HG02970 (cell line): ENCODE data around the gene GAD2.
"Not testable (repeated sequence)": the region's sequence is repeated elsewhere in the genome, so short reads cannot be mapped to it uniquely, and the experiment has no call there.

Source experiments
- ATAC-seq: cut with Tn5 transposase; IDR thresholded peaks from one replicate; pipeline ENCODE4 v1.9.1; 2021; ENCODE audit warnings: mild to moderate bottlenecking, moderate library complexity, moderate number of reproducible peaks; ENCODE audit not compliant: unreplicated experiment, low FRiP score

GAD2 gene

DNA sequence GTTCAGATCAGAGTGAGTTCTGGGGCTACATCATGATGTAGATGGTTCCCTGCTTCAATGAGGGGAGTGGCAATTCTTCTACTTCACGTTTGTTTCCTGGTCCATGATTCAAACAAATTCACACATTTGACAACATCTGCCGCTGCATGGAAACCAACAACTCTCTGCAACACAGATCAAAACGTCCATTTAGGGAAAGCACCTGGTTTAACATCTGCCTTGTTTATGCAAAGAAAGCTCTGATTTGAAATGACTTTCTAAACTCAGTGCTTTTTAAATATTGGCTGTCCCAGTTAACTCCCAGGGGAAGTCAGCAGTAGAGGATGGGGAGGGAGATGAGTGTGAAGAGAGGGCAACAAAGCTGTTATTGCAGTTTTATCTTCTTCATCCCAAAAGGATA is 93.8 kb downstream of the GAD2 start:
- no peak for ATAC-seq

GRCh38 chr10:26311383-26311940 is 94.9 kb downstream of the GAD2 start:
- ATAC-seq: no peak

DNA sequence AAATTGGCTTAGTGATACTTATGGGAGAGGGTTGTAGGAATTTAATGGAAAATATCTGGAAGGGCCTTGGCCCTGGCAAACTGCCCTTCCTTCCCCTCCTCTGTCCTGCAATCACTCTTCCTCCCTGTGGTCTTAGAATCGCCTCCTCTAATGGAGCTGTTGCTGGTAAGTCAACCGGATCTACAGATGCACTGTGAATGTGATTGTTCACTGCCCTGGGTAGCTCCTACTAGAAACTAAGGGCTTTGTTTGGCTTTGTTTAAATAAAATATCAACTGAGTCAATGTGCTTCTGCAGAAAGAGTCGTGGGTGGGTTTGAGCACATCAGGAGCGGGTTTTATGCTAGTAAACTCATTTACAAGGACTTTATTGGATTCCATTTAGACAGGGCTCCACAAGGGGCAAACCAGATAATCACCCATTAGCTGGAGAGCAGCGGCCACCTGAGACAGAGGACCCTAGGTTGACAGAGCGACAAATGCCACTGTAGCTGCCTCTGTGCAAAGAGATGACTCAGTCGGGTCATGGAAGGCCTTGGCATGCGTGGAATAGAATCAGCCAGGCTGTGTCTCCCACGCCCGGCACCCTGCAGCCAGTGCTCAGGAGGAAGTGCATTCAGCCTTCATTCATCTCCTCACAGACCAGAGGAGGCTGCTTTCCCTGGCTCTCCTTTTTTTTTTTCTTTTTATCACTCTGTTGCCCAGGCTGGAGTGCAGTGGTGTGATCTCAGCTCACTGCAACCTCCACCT is 97.9 kb downstream of the GAD2 start:
- no peak for ATAC-seq

GRCh38 chr10:26318672-26319071 is 102.1 kb downstream of the GAD2 start:
- ATAC-seq: no peak

DNA sequence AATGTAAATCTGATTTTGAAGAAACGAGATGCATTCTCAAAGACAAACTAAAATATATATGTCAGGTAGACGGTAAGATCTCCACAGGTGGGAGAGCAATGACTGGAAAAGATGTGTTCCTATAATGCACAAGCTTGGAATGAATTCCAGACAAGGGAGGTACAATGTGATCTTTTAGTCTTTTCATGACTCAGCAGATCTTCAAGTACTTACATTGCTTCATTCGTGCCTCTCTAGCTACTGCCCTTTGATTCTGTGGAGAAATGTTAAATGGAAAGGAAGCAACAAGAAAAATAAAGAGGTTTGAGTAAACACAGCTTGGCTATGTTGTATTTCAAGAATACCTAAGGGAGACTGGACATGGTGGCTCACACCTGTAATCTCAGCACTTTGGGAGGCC is 106.6 kb downstream of the GAD2 start:
- ATAC-seq: no peak

DNA sequence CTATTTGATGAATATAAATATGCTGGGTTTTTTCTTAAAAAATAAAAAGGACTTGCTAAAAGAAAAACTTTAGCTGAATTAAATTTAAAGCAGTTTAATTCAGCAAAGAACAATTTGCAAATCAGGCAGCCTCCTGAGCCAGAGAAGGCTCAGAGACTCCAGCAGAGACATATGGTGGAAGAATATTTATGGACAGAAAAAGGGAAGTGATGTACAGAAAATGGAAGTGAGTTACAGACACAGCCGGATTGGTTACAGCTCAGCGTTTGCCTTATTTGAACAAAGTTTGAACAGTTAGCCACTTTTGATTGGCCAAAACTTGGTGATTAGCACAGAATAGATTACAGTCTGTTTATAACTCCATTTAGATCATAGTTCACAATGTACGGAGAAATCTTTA is 110.3 kb downstream of the GAD2 start:
- no peak for ATAC-seq

DNA sequence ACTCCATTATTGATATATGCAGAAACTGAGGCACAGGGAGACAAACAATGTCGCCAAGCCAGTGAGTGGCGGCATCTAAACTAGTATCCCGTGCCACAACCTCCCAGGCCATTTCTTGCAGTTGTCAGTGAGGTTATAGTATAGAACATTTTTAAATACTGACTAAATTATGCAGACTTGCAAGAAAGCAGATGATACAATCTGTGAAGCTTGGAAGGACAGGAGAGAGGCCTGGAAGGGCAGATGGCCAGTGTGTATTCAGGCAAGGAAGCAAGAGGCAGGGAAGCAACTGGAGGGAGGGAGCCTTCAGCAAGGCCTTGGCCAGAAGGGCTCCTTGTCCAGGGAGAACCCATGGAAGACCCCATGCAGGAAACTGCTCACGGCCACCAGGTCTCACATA is 111.2 kb downstream of the GAD2 start:
- no peak for ATAC-seq

GRCh38 chr10:26331371-26331770 is 114.8 kb downstream of the GAD2 start:
- ATAC-seq: no peak

GRCh38 chr10:26334232-26334931 is 117.8 kb downstream of the GAD2 start:
- no peak for ATAC-seq

DNA sequence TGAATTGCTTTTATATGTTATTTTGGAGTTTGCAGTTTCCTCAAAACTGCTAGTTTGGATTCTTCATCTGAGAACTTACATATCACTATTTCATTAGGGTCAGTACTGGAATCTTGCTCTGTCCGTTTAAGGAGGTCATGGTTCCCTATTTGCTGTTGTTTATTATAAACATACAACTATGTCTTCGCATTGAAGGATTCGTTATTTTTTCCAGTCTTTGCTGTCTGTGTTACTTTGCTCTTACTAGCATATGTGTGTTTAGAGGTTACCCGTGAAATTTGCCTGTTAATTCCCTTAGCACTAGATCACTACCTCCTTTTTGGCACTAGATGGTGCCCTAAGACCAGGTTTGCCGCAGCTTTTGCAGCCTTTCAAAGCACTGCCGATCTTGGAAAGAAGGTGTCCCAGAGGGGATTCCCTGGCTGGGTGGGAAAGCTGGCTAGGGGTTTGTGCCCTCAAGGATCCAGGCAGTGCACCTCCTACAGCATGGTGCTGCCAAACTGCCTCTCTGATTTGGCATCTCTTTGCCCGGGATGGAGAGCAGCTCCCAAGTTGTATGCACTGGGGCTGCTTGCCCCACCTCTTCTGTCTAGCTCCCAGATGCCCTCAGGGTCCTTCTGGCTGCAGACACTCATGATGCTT is 118.5 kb downstream of the GAD2 start:
- no peak for ATAC-seq

DNA sequence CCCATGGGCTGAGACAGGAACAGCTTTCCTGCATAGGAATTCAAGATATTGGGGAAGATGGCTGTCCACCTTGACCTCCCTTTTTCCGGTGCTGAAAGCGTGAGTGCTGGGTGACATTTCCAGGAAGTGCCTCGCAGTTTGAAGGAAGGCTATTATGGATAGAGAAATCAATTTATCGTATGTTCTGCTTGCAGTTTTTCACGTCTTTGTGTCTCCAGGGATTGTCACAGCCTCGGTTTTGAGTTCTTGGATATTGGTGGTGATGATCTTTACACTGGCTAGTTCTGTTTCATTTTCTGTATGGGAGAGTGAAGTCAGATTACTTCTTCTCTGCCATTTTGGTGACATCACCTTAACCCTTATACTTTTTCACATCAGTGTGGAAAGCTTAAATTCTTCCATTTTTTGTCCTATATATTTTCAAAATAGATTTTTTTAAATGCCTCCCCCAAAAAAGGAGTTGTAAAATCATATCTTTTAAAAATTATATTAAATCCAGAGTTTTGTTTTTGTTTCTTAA is 119.1 kb downstream of the GAD2 start:
- ATAC-seq: no peak

DNA sequence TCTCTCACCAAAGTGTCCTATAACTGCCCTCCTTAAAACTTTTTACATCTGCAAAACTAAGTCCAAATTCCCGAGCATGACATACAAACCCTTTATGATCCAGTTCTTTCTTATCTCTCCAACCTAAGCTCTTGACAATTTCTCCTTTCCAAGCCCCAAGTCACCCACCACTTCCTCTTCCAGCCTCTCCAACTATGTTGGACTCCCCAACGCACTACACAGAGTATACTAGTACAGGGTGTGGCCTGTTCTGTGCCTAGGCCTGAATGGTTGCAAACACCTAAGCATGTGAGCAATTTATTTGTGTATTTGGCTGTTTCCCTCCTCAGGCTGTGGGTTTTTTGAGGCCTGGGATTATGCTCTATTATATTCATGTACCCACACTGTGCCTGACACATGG is 120.4 kb downstream of the GAD2 start:
- ATAC-seq: no peak

DNA sequence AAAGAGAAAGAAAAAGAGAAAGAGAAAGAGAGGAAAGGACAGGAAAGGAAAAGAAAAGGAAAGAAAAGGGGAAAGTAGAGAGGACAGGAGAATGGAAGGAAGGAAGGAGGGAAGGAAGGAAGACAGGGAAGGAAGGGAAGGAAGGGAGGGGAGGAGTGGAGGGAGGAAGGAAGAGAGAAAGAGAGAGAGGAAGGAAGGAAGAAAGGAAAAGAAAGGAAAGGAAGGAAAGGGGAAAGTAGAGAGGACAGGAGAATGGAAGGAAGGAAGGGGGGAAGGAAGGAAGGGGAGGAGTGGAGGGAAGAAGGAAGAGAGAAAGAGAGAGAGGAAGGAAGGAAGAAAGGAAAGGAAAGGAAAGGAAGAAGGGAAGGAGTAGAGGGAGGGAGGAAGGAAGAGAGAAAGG is 125.1 kb downstream of the GAD2 start:
- ATAC-seq: no peak

DNA sequence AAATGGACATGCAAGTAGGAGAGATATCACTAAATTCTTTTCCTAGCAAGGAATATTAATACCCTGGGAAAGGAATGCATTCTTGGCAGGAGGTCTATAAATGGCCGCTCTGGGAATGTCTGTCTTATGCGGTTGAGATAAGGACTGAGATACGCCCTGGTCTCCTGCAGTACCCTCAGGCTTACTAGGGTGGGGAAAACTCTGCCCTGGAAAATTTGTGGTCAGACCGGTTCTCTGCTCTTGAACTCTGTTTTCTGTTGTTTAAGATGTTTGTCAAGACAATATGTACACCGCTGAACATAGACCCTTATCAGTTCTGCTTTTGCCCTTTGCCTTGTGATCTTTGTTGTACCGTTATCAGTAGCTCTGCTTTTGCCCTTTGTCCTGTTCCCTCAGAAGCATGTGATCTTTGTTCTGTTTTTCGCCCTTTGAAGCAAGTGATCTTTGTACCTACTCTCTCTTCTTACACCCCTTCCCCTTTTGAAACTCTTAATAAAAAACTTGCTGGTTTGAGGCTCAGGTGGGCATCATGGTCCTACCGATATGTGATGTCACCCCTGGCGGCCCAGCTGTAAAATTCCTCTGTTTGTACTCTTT is 132.3 kb downstream of the GAD2 start:
- not testable (repeated sequence) for ATAC-seq
